GM20431 (cell line): ENCODE results near the gene ARMC10.
"Not testable (repeated sequence)": the region's sequence is repeated elsewhere in the genome, so short reads cannot be mapped to it uniquely, and the experiment has no call there.

Source experiments
- in situ Hi-C: fragments of 300-500 bp; cut with MseI, MboI; formaldehyde crosslinking; loops from one replicate; pipeline ENCODE4 v1.15.0; 2020; ENCODE audit warnings: low sequenced_read_pairs; ENCODE audit not compliant: unreplicated experiment

ARMC10 gene

DNA sequence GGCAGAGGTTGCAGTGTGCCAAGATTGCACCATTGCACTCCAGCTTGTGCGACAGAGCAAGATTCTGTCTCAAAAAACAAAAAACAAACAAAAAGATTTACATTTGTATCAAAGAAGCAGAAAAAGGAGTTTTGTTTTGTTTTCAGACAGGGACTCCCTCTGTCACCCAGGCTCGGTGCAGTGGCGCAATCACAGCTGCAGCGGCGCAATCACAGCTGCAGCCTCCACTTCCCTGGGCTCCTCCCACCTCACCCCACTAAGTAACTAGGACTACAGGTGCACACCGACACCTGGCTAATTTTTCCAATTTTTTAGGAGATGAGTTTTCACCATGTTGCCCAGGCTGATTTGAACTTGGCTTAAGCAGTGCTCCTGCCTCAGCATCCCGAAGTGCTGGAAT is 1.8 kb downstream of the ARMC10 start:
- in situ Hi-C loops, result no loop called here

DNA sequence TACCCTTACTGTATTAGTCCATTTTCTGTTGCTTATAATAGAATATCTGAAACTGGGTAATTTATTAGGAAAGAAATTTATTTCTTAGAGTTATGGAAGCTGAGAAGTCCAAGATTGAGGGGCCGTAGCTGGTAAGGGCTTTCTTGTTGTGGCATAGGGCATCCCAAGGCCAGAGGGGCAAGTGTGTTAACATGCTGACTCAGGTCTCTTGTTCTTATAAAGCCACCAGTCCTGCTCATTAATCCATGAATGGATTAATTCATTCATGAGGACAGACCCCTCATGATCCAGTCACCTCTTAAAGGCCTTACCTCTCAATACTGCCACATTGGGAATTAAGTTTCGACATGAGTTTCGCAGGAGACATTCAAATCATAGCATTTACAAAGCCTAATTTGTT is 2.4 kb downstream of the ARMC10 start:
- in situ Hi-C loops, result no loop called here

DNA sequence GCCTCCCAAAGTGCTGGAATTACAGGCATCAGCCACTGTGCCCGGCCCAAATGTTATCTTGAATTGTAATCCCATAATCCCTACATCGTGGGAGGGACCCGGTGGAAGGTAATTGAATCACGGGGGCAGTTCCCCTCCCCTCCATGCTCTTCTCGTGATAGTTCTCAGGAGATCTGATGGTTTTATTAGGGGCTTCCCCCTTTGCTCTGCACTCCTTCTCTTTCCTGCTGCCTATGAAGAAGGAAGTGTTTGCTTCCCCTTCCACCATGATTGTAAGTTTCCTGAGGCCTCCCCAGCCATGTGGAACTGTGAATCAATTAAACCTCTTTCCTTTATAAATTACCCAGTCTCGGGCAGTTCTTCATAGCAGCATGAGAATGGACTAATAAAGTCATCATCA is 3.3 kb downstream of the ARMC10 start:
- in situ Hi-C loops, result not testable (repeated sequence)

DNA sequence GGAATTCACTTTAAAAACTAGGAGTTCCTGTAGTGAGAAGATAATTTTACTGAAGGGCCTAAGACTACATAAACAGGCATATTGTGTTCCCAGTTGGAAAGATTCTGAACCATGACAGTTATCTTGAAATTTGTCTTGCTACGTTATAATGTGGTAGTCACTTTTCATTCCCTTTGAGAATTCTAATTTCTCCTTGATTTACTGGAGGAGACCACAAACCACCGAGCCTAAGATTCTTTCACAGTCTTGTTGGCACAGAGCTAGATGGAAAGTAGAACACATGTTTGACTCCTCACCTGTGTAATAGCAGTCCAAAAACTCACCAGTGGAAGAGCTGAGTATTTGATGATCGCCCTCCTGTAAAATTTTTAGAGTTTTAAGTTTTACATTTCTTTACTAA is 4.9 kb downstream of the ARMC10 start:
- in situ Hi-C loops, result no loop called here

DNA sequence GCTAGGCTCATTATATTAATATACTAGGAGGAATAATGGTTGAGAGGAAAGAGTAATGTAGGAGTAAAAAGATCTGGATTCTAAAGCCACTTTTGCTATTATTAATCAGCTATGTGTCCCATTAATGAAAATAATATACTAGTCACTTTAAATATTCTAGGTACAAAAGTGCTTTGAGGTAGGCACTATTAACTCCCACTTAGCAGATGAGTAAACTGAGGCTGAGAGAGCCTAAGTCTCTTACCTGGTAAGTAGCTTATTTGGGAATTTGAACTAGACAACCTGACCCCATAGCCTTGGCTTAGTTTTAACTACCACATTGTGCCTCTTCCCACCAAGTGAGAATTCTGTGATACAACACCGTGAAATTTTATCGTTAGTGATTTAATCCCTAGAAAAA is 6.0 kb downstream of the ARMC10 start:
- in situ Hi-C loops, result no loop called here

DNA sequence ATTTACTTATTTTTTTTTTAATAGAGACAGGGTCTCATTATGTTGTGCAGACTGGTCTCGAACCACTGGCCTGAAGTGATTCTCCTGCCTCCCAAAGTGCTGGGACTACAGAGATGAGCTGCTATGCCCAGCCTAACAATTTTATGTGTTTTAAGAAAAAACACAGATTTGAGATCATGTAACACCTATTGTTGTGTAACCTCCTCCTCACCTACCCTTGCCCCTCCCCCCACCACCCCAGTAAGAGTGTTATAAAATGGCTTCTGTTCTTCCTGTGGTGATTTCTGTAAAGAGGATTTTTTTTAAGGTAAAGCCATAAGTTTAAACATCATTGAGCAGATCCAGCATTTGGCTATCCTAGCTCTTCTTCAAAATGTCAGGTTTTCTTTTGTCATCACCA is 7.6 kb downstream of the ARMC10 start:
- in situ Hi-C loops, result no loop called here

DNA sequence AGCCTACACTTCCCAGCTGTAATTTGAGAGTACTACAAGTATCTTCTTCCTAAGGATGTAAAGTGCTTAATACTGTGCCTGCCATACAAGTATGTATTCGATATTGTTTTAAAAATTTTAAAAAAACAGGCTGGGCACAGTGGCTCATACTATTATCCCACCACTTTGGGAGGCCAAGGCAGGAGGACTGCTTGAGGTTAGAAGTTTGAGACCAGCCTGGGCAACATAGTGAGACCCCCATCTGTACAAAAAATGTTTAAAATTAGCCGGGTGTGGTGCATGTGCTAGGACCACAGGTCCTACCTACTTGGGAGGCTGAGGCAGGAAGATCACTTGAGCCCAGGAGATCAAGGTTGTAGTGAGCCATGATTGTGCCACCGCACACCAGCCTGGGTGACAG is 8.3 kb downstream of the ARMC10 start:
- in situ Hi-C loops, result no loop called here

DNA sequence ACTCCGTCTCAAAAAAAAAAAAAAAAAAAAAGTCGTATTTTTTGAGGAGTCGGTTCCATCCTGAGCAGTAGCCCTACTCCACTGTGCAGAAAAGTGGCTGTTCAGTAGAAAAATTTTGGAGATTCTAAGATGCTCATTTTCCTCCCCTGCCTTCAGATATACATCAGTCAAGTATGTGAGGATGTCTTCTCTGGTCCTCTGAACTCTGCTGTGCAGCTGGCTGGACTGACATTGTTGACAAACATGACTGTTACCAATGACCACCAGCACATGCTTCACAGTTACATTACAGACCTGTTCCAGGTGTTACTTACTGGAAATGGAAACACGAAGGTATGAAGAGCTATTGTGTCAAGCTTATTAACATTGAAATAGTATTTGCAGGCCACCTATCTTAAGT is 17.4 kb downstream of the ARMC10 start:
- in situ Hi-C loops, result not testable (repeated sequence)

DNA sequence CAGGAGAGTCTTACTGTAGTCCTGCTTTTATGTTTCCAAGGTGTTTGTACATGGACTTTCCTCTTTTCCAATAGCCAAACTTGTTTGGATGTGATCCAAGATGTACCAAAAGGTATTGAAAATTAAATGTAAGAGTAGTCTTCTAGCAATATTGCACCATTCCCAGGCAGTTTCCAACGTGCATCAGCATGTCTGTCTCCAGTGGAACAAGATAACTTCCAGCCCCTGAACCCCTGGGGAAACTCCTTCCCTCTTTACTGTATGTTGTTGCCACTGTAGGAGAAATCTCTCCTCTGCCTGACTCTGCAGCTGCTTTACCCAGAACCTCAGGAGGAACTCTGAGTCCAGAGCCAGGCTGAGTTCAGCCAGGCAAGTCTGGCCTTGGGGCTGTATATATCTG is 18.5 kb downstream of the ARMC10 start:
- in situ Hi-C loops, result no loop called here

DNA sequence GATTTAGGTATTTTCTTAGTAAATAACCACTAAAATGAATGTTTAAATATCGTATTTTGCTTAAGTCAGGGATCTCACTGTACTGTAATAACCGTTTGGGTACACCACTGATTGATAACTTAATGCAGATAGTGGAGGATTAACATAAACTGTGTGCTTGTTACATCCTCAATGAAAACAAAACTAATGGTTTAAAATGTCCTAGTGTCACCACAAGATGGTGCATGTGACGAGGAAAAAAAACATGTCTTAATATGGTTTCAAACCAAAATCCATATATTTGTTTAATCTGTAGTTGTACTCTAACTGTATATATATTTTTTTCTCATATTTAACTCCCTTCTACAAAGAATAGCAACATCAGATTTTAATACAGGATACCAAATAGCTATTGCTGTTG is 19.2 kb downstream of the ARMC10 start:
- in situ Hi-C loops, result no loop called here

DNA sequence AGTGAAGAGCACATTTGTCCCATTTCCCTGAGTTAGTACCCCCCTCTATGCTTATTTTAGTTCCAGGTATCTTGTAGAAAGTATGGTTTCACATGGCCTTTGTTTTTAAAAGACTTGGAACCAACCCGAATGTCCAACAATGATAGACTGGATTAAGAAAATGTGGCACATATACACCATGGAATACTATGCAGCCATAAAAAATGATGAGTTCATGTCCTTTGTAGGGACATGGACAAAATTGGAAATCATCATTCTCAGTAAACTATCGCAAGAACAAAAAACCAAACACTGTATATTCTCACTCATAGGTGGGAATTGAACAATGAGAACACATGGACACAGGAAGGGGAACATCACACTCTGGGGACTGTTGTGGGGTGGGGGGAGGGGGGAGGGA is 20.6 kb downstream of the ARMC10 start:
- in situ Hi-C loops, result not testable (repeated sequence)

DNA sequence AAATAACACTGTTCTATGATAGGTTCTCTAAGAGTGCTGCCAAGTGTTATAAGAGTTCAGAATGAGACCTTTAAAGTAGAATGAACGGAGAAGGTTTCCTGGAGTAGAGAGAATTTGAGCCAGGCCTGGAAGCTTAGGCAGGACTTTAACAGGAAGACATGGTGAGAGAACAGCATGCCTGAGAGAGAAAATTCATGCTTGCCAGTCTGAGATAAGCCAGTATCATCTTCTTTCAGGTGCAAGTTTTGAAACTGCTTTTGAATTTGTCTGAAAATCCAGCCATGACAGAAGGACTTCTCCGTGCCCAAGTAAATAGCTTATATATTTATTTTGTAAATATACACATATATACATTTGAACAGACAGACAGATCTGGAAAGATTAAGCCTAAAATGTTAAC is 22.1 kb downstream of the ARMC10 start:
- in situ Hi-C loops, result no loop called here

DNA sequence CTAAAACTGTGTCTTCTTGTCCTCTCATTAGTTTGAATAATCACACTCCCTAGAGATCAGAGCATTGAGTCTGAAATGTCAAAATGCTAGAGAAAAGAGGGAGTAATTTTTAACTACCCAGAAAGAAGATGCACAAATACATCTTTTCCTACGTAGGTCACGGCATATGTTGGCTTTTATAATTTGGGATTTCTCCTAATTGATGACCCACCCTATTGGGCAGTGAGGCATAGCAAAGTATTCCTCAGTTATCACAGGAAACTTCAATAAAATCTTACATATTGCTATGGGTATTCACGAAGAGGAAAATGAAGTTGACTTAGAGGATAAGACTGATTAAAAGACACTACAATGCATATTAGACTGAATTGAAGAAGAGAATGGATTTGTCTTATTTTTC is 25.4 kb downstream of the ARMC10 start:
- in situ Hi-C loops, result no loop called here

DNA sequence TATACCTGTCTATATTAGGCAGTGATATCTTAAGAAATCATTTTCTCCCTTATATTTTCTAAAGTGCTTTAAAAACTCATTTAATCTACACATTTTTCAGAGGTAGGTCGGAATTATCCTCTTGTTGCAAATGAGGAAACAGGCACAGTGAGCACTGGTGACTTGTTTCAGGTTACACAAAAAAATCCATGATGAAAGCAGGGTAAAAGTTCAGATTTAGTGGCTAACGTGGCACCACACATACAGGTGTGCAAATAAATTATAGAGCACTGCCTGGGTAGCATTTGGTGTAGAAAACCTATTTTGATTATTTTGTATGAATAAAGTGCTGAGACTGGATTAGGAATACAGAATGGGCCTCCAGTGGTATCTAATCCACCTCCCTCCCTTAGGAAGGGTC is 26.6 kb downstream of the ARMC10 start:
- in situ Hi-C loops, result no loop called here

DNA sequence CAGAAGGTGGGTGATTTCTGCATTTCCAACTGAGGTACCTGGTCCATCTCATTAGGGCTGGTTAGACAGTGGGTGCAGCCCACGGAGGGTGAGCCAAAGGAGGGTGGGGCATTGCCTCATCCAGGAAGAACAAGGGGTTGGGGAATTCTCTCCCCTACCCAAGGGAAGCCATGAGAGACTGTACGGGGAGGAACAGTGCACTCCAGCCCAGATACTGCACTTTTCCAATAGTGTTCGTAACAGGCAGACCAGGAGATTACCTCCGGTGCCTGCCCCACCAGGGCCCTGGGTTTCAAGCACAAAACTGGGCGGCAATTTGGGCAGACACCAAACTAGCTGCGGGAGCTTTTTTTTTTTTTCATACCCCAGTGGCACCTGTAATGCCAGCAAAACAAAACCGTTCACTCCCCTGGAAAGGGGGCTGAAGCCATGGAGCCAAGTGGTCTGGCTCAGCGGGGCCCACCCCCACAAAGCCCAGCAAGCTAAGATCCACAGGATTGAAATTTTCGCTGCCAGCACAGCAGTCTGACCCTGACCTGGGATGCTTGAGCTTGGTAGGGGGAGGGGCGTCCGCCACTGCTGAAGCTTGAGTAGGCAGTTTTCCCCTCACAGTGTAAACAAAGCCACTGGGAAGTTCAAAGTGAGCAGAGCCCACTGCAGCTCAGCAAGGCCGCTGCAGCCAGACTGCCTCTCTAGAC is 31.2 kb downstream of the ARMC10 start:
- in situ Hi-C loops, result no loop called here

DNA sequence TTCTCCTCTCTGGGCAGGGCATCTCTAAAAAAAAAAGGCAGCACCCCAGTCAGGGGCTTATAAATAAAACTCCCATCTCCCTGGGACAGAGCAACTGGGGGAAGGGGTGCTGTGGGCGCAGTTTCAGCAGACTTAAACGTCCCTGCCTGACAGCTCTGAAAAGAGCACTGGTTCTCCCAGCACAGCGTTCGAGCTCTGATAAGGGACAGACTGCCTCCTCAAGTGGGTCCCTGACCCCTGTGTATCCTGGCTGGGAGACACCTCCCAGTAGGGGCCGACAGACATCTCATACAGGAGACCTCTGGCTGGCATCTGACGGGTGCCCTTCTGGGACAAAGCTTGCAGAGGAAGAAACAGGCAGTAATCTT is 31.7 kb downstream of the ARMC10 start:
- in situ Hi-C loops, result not testable (repeated sequence)

DNA sequence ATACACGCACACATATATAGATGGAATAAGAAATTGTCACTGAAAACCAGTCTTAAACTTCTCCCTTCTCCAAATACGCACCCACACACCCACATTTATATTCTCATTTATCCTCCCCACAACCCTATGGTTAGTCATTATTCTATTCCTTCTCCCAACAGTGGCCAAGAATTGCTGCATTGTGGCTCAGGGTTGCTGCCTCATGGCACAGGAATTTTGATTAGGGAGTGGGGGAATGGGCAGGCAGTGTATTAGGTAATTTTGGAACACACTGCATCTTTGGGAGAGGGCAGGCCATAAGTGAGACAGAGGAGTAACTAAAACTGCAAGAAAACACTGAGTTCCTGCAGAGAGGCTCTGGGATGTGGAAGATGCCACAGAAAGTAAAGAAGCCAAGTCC is 38.2 kb downstream of the ARMC10 start:
- in situ Hi-C loops, result no loop called here

DNA sequence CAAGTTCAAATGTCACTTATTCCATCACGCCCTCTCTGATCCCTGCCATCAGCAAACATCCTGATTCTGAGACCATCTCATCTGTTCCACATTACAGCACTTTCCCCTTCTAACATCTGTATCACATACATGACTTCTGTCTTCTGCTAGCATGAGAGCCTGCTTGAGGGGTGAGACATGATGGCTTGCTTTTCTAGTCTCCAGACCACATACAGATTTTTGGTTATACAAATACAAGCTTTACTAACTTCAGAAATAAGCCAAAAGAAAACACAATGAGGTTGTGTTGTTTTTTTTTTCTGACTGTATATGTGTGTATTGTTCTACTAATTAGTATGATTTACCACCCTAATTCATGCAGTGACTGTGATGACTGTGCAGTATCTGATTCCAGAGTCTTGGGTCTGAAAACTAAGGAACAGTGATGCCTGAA is 39.7 kb downstream of the ARMC10 start:
- in situ Hi-C loops, result no loop called here

DNA sequence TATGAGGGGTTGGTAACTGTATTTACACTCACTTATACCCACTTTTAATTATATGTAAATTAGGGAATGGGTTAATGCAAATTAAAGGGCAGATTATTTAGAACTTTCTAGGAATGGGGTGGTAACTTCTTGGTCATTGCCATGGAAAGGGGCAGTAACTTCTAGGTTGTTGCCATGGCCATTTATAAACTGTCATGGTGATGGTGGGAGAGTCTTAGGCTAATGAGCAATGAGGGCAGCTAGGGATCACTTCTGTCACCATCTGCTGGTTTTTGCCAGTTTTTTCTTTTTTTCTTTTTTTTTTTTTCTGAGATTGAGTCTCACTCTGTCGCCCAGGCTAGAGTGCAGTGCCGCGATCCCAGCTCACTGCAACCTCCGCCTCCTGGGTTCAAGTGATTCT is 40.8 kb downstream of the ARMC10 start:
- in situ Hi-C loops, result no loop called here

DNA sequence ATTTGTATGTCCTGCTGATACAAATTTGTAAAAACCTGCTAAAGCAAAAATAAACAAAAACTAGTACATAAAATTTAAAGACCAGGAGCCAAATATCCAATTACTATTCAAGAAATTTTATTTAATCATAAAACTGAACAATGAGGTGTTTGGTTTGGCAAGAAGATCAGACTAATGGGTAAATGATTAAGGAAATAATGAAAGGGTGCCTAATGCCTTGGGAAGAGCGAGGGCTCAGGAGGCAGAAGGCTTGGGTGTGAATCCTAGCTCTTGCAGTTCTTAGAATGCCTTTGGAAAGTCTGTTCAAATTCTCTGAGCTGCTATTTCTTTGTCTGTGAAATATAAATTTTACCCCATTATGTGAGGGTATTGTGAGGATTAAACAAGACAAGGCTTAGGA is 41.6 kb downstream of the ARMC10 start:
- in situ Hi-C loops, result no loop called here

DNA sequence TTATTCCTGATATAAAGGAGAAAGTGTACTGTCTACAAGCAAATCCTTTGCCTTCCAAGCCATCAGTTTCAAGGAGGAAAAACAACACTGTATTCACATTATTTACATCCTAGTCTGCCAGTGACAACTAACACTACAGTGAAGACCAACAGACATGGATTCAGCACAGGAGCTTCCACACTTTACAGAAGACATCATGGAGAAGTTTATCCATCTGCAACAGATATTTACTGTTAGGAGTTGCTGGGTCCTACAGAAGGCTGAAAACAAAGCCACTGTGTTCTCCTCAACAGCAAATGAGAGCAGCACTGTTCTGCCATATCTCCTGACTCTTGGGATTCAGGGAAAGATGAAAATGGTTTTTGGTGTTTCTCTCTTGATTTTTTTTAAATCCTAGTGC is 42.1 kb downstream of the ARMC10 start:
- in situ Hi-C loops, result no loop called here

DNA sequence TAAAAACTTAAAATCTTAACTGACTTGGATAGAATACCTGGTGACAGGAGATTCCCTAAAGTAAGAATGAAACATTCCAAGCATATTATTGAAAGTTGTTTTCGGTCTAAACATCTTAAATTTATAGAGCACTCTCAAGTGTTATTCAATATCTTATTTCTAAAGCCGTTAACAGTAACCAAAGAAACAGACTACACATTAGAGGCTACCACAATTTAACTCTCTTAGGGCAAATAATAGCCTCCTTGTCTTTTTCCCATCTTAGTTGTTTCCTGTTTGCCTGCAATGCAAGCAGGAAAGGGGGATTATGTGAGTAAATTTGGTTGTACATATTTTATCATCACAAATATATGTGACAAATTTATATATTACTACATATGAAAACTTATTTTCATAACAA is 42.5 kb downstream of the ARMC10 start:
- in situ Hi-C loops, result no loop called here
